GM12801 (cell line): ENCODE measurements around the gene WHRN.

Experiments
- TF ChIP-seq, protein P1 (sequence below): IDR thresholded peaks from one replicate; pipeline ENCODE4 v1.5.1; 2011; ENCODE audit warnings: control low read depth; ENCODE audit not compliant: insufficient read length; ENCODE audit errors: extremely low read depth

The WHRN gene

DNA sequence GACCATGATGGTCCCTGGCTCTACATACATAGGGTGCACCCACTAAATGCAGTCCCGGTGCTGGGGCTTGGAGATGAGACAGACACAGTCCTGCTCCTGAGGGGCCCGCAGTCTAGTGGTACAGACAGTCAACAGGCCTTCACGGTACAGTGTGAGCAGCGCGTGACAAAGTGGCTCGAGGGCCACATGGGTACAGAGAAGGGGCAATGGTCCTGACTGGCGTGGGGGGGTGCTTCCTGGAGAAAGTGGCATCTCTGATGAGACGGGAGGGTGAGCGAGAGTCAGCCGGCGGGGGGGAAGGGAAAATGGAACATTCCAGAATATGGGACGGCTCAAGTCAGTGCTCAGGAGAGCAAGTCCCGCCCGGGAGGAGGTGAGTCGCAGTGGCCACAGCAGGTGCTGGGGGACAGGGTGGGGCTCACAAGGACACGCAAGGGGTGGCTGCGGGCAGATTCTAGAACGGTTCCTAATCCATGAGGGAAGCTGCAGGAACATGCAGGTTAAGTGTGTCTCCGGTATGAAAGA is 38.0 kb downstream of the WHRN start:
- TF ChIP-seq, protein P1, sequence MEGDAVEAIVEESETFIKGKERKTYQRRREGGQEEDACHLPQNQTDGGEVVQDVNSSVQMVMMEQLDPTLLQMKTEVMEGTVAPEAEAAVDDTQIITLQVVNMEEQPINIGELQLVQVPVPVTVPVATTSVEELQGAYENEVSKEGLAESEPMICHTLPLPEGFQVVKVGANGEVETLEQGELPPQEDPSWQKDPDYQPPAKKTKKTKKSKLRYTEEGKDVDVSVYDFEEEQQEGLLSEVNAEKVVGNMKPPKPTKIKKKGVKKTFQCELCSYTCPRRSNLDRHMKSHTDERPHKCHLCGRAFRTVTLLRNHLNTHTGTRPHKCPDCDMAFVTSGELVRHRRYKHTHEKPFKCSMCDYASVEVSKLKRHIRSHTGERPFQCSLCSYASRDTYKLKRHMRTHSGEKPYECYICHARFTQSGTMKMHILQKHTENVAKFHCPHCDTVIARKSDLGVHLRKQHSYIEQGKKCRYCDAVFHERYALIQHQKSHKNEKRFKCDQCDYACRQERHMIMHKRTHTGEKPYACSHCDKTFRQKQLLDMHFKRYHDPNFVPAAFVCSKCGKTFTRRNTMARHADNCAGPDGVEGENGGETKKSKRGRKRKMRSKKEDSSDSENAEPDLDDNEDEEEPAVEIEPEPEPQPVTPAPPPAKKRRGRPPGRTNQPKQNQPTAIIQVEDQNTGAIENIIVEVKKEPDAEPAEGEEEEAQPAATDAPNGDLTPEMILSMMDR: no peak

DNA sequence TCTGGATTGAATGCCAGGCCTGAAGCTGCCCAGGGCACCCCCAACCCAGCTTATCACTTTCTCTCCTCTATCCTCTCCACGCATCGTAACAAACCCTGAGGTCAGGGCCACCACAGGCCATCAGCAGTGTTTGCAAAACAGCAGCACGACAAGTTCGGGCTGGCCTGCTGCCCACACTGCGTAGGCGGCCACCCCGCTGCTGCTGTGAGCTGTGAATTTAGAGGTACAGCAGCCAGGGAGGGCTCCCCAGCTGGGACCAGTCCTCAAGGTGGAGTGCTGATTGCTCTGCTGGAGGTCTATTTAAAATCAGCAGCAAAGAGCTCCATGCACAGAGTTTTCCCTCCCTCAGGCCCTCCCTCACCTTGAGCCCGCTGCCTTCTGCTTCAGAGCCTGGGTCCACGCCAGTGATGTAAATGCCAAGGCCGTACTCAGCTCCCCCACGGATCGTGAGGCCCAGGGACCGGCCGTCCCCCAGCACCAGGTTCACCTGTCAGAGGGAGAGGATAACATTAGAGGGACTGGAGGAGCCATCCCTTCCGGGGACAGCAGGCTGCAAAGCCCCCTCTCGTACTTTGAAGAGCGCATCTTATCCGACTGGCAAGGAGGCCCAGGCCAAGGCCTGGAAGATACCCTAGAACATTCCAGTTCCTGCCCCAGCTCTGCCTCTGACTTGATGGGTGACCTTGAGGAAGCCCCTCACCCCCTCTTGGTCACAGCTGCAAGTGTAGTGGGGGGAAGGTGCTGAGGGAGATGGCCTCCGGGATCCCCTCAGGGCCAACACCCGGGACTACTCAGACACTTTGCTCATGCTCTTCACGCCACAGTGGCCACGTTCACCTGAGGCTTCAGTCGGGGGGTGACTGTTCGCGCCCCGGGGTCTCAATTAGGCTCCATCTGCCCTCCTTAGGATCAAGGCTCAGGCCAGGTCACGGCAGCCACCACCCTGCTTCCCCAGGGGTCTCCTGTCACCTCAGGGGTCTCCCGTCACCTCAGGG is 39.1 kb downstream of the WHRN start:
- TF ChIP-seq, protein P1: no peak

DNA sequence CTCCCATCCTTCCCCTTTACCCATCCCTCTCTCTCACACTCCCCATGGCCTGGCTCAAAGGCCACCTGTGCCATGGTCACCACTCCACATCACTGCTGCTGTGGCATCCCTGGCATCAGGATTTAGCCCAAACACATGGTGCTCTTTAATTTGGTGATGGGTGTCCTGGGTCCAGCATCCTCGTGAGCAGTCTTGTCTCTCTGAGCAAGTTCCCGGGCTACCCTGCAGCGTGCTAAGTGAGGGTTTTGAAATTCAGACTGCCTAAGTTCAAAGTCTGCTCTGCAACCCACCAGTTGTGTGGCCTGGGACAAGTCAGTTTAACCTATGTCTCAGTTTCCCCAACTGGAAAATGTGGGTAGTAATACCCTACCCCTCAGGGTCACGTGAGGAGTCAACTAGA is 39.9 kb downstream of the WHRN start:
- TF ChIP-seq, protein P1: no peak

DNA sequence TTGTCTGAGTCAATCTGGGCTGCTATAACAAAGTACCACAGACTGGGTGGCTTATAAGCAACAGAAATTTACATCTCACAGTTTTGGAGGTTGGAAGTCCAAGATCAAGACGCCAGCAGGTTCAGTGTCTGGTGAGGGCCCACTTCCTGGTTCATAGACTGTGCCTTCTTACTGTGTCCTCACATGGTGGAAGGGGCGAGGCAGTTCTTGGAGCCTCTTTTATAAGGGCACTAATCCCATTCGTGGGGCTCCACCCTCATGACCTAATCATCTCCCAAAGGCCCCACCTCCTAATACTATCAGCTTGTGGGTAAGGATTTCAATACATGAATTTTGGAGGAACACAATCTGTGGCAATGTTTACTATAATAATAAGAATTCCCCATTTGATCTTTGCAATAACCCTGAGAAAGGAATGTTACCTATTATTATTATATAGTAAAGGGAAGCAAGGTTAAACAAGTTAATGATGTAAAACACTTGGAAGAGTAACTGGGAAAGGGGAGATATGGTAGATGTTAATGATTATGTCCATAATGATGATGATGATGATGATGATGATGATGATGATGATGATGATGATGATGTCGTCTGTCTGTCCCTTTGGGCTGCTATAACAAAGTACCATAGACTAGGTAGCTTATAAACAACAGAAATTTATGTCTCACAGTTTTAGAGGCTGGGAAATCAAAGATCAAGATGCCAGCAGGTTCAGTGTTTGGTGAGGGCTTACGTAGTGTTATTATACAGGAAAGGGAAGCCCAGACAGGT is 40.8 kb downstream of the WHRN start:
- TF ChIP-seq, protein P1: no peak

DNA sequence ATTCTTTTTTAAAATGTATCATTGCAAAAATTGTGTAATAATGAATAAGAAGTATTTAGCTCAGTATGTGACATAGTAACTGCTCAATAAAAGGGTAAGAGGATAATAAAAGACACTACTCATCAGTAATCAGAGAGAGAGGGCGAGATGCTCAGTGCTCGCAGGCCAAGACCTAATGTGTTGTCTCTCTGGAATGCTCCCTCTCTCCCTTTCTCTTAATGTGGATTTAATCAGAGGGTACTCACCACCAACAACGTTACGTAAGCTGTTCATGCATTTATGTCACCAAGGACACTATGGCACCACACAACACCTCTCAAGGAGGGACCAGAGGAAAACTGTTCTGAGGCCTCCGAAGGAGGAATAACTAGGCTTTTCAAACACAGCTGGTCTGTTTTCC is 42.5 kb downstream of the WHRN start:
- TF ChIP-seq, protein P1: no peak

DNA sequence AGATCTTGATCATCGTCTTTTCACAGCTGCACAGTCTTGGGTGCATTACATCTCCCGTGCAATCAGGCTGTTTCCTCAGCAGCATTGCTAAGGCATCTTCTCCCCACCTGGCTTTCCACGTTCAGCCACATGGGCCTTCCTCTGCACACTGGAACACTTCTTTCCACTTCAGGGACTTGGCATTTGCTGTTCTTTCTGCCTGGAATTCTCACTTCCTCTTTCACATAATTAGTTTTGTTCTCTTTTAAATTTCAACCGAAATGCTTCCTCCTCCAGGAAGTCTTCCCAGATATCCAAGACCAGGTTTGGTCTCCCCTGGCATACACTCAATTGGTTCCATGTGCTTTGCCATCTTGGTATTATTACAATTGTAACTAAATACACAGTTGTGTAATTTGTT is 43.8 kb downstream of the WHRN start:
- TF ChIP-seq, protein P1: no peak
